Caco-2 (cell line): ENCODE results near the gene KIF26B. TPM values are rescaled to one million over a fixed set of nuclear protein-coding genes. Genes with fewer than 3 reads are reported as not detected.

Experiments used
- BruUV-seq: library from RNA; stranded (reverse); fragments of 400-500 nt; replicated peaks from 2 replicates; lab custom pipeline; 2021; lab: Mats Ljungman, UMichigan
- CTCF ChIA-PET: fragments of 300-600 bp; sonication (Branson Sonifier 250); formaldehyde crosslinking; loops from one replicate; lab custom pipeline; 2022; ENCODE audit warnings: antibody characterized with exemption; lab: Charles Lee
- POLR2A ChIA-PET: fragments of 300-600 bp; sonication (Branson Sonifier 250); formaldehyde crosslinking; loops from one replicate; lab custom pipeline; 2022; ENCODE audit warnings: antibody characterized with exemption; lab: Charles Lee
- DNase-seq, 2 experiments: peaks; one replicate each; pipeline versions ENCODE4 v3.0.0 to v3.0.0-alpha.2; 2020 to 2022
- H3K27me3 ChIP-seq: replicated peaks from 2 replicates; pipeline ENCODE4 v1.6.0; 2011; ENCODE audit warnings: low read length; ENCODE audit not compliant: control insufficient read depth, insufficient read depth
- H3K36me3 ChIP-seq: 2 replicates; pipeline ENCODE4 v1.5.1; 2011; ENCODE audit warnings: low read length; ENCODE audit not compliant: control insufficient read depth, insufficient read depth
- H3K4me1 ChIP-seq: fragments of 250-450 bp; sonication (Bioruptor Pico); 2 replicates; pipeline ENCODE4 v1.5.1; 2020; ENCODE audit warnings: mild to moderate bottlenecking
- H3K4me3 ChIP-seq: 2 replicates; pipeline ENCODE4 v1.5.1; 2011; ENCODE audit warnings: low read depth, mild to moderate bottlenecking, control low read depth, low read length
- H3K9me3 ChIP-seq: fragments of 250-450 bp; sonication (Bioruptor Pico); 2 replicates; pipeline ENCODE4 v1.5.1; 2020; ENCODE audit warnings: mild to moderate bottlenecking, moderate library complexity
- H3K27ac Mint-ChIP-seq: one replicate; pipeline ENCODE4 v1.8.0; 2022; ENCODE audit warnings: mixed read lengths; ENCODE audit not compliant: unreplicated experiment
- H3K27me3 Mint-ChIP-seq: one replicate; pipeline ENCODE4 v1.8.0; 2022; ENCODE audit warnings: mixed read lengths; ENCODE audit not compliant: insufficient read depth, unreplicated experiment
- H3K36me3 Mint-ChIP-seq: one replicate; pipeline ENCODE4 v1.8.0; 2022; ENCODE audit warnings: mild to moderate bottlenecking, mixed read lengths; ENCODE audit not compliant: insufficient read depth, unreplicated experiment
- H3K4me1 Mint-ChIP-seq: one replicate; pipeline ENCODE4 v1.8.0; 2022; ENCODE audit warnings: low read depth, mixed read lengths; ENCODE audit not compliant: unreplicated experiment
- H3K4me3 Mint-ChIP-seq: one replicate; pipeline ENCODE4 v1.8.0; 2022; ENCODE audit warnings: mild to moderate bottlenecking, moderate library complexity, mixed read lengths; ENCODE audit not compliant: unreplicated experiment
- H3K9me3 Mint-ChIP-seq: one replicate; pipeline ENCODE4 v1.8.0; 2022; ENCODE audit warnings: mixed read lengths; ENCODE audit not compliant: unreplicated experiment
- intact Hi-C: fragments of 100-400 bp; cut with micrococcal nuclease; formaldehyde crosslinking; loops from one replicate; pipeline ENCODE4 v1.10.0; 2022; ENCODE audit not compliant: unreplicated experiment
- total RNA-seq: library from RNA; stranded (reverse); gene quantifications from 2 replicates; pipeline ENCODE4 v1.2.3, GENCODE V29; 2022
- TF ChIP-seq, protein P1 (sequence below), 2 experiments: fragments of 200-600 bp in 1 of 2; IDR thresholded peaks; 1 replicate in 1 of 2; 2 replicates in 1 of 2; pipeline versions ENCODE4 v1.5.1 to v1.8.0; 2011 to 2022; ENCODE audit warnings: antibody characterized with exemption in 1 of 2, control low read depth in 1 of 2, inconsistent platforms in 1 of 2, low read depth in 1 of 2, low read length in 1 of 2, mild to moderate bottlenecking in 1 of 2, moderate library complexity in 1 of 2; ENCODE audit not compliant: insufficient read depth in 1 of 2, severe bottlenecking in 1 of 2, unreplicated experiment in 1 of 2

Gene KIF26B
- total RNA-seq, 1 experiment from 2014 or later, result 4.9 TPM

DNA sequence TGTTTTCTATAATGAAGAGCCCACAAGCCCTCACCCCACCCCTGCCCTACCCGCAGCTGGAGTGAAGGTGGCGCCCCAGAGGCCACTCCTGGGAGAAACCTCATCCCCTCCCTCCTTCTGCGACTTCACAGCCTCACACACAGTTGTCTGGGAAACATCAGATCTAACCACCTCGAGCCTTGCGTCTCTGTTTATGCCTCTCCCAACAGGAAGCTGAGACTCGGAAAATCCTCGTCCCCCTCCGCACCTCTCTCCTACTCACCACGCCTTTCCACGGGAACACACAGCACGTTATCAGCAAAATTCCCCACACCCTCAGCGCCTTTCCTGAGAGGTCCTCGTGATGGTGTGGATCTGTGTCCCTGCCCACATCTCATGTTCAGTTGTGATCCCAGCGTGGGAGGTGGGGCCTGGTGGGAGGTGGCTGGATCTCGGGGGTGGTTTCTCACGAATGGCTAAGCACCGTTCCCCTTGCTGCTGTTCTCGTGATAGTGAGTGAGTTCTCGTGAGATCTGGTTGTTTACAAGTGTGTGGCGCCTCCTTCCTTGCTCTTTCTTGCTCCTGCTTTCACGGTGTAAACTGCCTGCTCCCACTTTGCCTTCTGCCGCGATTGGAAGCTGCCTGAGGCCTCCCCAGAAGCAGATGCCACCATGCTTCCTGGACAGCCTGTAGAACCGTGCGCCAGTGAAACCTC is 190.6 kb downstream of the KIF26B start:
- Histone ChIP-seq H3K9me3 (no peaks in the 10 kb centered on the region), H3K4me1 (no peaks in the 10 kb centered on the region), H3K36me3 (no peaks in the 10 kb centered on the region), H3K27me3 (no peaks in the 10 kb centered on the region), H3K4me3 (no peak overlapping the region)
- TF ChIP-seq, protein P1, sequence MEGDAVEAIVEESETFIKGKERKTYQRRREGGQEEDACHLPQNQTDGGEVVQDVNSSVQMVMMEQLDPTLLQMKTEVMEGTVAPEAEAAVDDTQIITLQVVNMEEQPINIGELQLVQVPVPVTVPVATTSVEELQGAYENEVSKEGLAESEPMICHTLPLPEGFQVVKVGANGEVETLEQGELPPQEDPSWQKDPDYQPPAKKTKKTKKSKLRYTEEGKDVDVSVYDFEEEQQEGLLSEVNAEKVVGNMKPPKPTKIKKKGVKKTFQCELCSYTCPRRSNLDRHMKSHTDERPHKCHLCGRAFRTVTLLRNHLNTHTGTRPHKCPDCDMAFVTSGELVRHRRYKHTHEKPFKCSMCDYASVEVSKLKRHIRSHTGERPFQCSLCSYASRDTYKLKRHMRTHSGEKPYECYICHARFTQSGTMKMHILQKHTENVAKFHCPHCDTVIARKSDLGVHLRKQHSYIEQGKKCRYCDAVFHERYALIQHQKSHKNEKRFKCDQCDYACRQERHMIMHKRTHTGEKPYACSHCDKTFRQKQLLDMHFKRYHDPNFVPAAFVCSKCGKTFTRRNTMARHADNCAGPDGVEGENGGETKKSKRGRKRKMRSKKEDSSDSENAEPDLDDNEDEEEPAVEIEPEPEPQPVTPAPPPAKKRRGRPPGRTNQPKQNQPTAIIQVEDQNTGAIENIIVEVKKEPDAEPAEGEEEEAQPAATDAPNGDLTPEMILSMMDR (IDR thresholded peaks at IDR 0.05; ENCODE audit: insufficient read depth in 1 of 2, low read depth in 1 of 2, low read length in 1 of 2, severe bottlenecking in 1 of 2, unreplicated experiment in 1 of 2), result no peak
- BruUV-seq, result no TSS peak
- H3K27ac Mint-ChIP-seq, result no peak overlapping the region
- no peaks in the 10 kb centered on the region for H3K36me3 Mint-ChIP-seq
- POLR2A ChIA-PET, result no interaction called here
- H3K4me1 Mint-ChIP-seq, result no peaks in the 10 kb centered on the region
- H3K9me3 Mint-ChIP-seq, result no peaks in the 10 kb centered on the region
- DNase-seq, result no peak
- CTCF ChIA-PET, result no interaction called here
- intact Hi-C loops, result no loop called here
- no peak overlapping the region for H3K4me3 Mint-ChIP-seq
- H3K27me3 Mint-ChIP-seq, result no peaks in the 10 kb centered on the region

DNA sequence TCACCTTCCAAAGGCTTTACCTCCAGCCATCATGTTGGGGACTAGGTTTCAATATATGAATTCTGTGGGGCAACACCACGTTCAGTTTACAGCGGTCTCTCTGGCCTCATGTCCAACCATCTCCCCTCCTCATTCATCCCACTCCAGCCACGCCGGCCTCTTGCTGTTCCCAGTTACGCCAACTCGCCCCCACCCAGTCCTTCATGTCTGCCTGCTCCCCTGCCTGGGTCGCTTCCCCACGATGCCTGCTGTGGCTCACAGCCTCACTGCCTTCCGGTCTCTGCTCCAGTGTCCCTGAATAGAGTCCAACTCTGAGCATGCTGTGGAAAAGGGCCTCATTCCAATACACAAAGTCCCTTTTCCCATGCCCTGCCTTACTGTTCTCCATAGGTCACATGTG is 193.8 kb downstream of the KIF26B start:
- Mint-ChIP-seq H3K4me3 (no peak overlapping the region), H3K27ac (no peak overlapping the region), H3K36me3 (no peaks in the 10 kb centered on the region), H3K27me3 (no peaks in the 10 kb centered on the region), H3K9me3 (no peaks in the 10 kb centered on the region), H3K4me1 (no peaks in the 10 kb centered on the region)
- BruUV-seq, result no TSS peak
- no peak overlapping the region for H3K4me3 ChIP-seq
- ChIA-PET CTCF (no interaction called here), POLR2A (no interaction called here)
- TF ChIP-seq, protein P1 (IDR thresholded peaks at IDR 0.05; ENCODE audit: insufficient read depth in 1 of 2, low read depth in 1 of 2, low read length in 1 of 2, severe bottlenecking in 1 of 2, unreplicated experiment in 1 of 2), result no peak
- H3K4me1 ChIP-seq, result no peaks in the 10 kb centered on the region
- DNase-seq, result no peak
- H3K9me3 ChIP-seq, result no peaks in the 10 kb centered on the region
- no peaks in the 10 kb centered on the region for H3K36me3 ChIP-seq
- intact Hi-C loops, result no loop called here
- no peaks in the 10 kb centered on the region for H3K27me3 ChIP-seq

DNA sequence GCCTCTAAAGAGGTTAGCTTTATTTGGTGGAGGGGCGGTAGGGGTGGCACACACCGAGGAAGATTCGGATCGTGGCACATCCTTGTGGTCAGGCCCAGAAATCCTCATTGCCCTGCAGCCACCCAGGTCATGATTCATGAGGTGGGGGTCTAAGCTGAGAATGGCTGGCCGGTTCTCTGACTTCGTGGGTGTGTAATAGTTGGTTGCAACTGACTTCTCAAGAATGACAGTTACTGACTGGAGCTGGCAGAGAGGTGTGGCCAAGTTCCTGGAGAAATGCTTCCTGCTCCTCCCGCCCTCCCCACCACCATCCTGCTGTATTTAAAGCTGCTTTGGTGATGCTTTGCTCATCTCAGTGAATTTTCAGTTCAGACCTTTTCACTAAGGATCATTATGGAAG is 198.6 kb downstream of the KIF26B start:
- no peak overlapping the region for H3K4me3 ChIP-seq
- no peak for DNase-seq
- Mint-ChIP-seq H3K4me3 (no peak overlapping the region), H3K27ac (no peak overlapping the region), H3K4me1 (peaks cover 7% of the 10 kb centered on the region), H3K27me3 (no peaks in the 10 kb centered on the region), H3K9me3 (no peaks in the 10 kb centered on the region), H3K36me3 (no peaks in the 10 kb centered on the region)
- intact Hi-C loops, result no loop called here
- POLR2A ChIA-PET, result no interaction called here
- no peaks in the 10 kb centered on the region for H3K27me3 ChIP-seq
- TF ChIP-seq, protein P1 (IDR thresholded peaks at IDR 0.05; ENCODE audit: insufficient read depth in 1 of 2, low read depth in 1 of 2, low read length in 1 of 2, severe bottlenecking in 1 of 2, unreplicated experiment in 1 of 2), result no peak
- CTCF ChIA-PET, result no interaction called here
- H3K36me3 ChIP-seq, result no peaks in the 10 kb centered on the region
- BruUV-seq, result no TSS peak
- H3K9me3 ChIP-seq, result no peaks in the 10 kb centered on the region
- H3K4me1 ChIP-seq, result no peaks in the 10 kb centered on the region
